Uterus (tissue), 4 donors: Measurements from ENCODE around the gene ALAS1. TPM values are rescaled to one million over a fixed set of nuclear protein-coding genes. Genes with fewer than 3 reads are reported as not detected.

ENCODE experiments used
- DNase-seq, 2 donors: peaks; one replicate each; pipeline ENCODE4 v3.0.0-alpha.2; 2019 to 2020
- H3K27ac ChIP-seq, 2 donors: fragments of 200-600 bp; sonication (generic); 1 replicate in 1 of 2; 2 replicates in 1 of 2; pipeline ENCODE4 v1.5.1; 2016 to 2018
- H3K27me3 ChIP-seq, 2 donors: fragments of 200-600 bp; sonication (generic); one replicate each; pipeline ENCODE4 v1.5.1; 2018 to 2019; ENCODE audit warnings: control low read depth in 1 of 2
- H3K36me3 ChIP-seq, 2 donors: fragments of 200-600 bp; sonication (generic); one replicate each; pipeline ENCODE4 v1.5.1; 2019; ENCODE audit warnings: control low read depth in 1 of 2
- H3K4me1 ChIP-seq, 2 donors: fragments of 200-600 bp; sonication (generic); one replicate each; pipeline ENCODE4 v1.5.1; 2018 to 2019; ENCODE audit warnings: control low read depth in 1 of 2
- H3K4me3 ChIP-seq, 2 donors: fragments of 200-600 bp; sonication (generic); 1 replicate in 1 of 2; 2 replicates in 1 of 2; pipeline ENCODE4 v1.5.1; 2018 to 2019; ENCODE audit warnings: mild to moderate bottlenecking in 1 of 2
- H3K9me3 ChIP-seq, 2 donors: fragments of 200-600 bp; sonication (generic); one replicate each; pipeline ENCODE4 v1.5.1; 2019; ENCODE audit warnings: control low read depth in 1 of 2
- POLR2A ChIP-seq, 2 donors: fragments of 450-650 bp; IDR thresholded peaks; one replicate each; pipeline ENCODE4 v1.6.1; 2016; ENCODE audit warnings: antibody characterized with exemption in 2 of 2, mild to moderate bottlenecking in 1 of 2, moderate library complexity in 1 of 2
- intact Hi-C: fragments of 100-400 bp; cut with DNase I; formaldehyde crosslinking; loops from one replicate; pipeline ENCODE4 v1.15.1; 2023; ENCODE audit warnings: low total_unique reads
- total RNA-seq, 4 donors: library from RNA; depleted of rRNA in 3 of 4; stranded (reverse); fragments of >200 nt in 3 of 4; gene quantifications; one replicate each; pipeline versions ENCODE4 v1.1.0 to v1.2.4, GENCODE V29; 2014 to 2023
- TF ChIP-seq, protein P1 (sequence below), 4 experiments: fragments of 200-600 bp in 2 of 4; fragments of 450-650 bp in 2 of 4; sonication (generic) in 2 of 4; IDR thresholded peaks; one replicate each; pipeline ENCODE4 v1.5.1; 2016 to 2019; ENCODE audit warnings: antibody characterized with exemption in 4 of 4, mild to moderate bottlenecking in 2 of 4, moderate library complexity in 1 of 4
- donor health status: DM: yes; HTN: yes; CAD: no.

Gene ALAS1
- total RNA-seq, 4 donors from 2014 or later, result 4.9 to 56.2 (median 36.2) TPM

DNA sequence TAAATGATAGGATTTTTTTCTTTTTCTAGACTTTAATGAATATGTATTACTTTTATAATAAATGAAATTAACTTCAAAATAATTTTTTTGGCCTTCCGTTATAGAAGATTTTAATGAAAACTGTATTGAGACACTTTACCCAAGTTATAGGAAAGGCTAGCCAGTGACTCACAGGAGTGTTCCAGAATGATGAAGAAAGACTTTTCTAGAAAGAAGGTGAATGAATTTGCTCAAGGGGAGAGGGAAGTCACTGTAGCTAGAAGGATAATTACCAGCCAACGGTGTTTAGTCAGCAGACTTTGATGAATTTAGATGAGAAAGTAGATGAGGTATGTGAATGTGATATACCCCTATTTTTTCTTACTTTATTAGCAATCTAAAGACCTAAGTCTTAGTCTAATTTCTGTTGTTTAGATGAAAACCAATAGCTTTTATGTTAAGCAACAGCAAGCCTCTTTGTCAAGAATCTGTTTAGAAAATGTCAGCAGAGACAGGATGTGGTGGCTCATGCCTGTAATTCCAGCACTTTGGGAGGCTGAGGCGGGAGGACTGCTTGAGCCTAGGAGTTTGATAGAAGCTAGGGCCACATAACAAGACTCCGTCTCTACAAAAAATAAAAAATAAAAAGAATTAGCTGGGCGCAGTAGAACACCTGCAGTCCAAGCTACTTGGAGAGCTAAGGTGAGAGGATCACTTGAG lies 3.2 kb downstream of the ALAS1 start:
- Histone ChIP-seq H3K27me3 (no peaks in the 10 kb centered on the region), H3K4me3 (no peak overlapping the region), H3K4me1 (peaks cover 0 to 5% of the 10 kb centered on the region in 2 donors), H3K27ac (no peak overlapping the region), H3K9me3 (no peaks in the 10 kb centered on the region), H3K36me3 (no peaks in the 10 kb centered on the region)
- no peak for TF ChIP-seq POLR2A (IDR thresholded peaks at IDR 0.05)
- TF ChIP-seq, protein P1, sequence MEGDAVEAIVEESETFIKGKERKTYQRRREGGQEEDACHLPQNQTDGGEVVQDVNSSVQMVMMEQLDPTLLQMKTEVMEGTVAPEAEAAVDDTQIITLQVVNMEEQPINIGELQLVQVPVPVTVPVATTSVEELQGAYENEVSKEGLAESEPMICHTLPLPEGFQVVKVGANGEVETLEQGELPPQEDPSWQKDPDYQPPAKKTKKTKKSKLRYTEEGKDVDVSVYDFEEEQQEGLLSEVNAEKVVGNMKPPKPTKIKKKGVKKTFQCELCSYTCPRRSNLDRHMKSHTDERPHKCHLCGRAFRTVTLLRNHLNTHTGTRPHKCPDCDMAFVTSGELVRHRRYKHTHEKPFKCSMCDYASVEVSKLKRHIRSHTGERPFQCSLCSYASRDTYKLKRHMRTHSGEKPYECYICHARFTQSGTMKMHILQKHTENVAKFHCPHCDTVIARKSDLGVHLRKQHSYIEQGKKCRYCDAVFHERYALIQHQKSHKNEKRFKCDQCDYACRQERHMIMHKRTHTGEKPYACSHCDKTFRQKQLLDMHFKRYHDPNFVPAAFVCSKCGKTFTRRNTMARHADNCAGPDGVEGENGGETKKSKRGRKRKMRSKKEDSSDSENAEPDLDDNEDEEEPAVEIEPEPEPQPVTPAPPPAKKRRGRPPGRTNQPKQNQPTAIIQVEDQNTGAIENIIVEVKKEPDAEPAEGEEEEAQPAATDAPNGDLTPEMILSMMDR (IDR thresholded peaks at IDR 0.05), result no peak
- no peak for DNase-seq
- intact Hi-C loops, result no loop called here

DNA sequence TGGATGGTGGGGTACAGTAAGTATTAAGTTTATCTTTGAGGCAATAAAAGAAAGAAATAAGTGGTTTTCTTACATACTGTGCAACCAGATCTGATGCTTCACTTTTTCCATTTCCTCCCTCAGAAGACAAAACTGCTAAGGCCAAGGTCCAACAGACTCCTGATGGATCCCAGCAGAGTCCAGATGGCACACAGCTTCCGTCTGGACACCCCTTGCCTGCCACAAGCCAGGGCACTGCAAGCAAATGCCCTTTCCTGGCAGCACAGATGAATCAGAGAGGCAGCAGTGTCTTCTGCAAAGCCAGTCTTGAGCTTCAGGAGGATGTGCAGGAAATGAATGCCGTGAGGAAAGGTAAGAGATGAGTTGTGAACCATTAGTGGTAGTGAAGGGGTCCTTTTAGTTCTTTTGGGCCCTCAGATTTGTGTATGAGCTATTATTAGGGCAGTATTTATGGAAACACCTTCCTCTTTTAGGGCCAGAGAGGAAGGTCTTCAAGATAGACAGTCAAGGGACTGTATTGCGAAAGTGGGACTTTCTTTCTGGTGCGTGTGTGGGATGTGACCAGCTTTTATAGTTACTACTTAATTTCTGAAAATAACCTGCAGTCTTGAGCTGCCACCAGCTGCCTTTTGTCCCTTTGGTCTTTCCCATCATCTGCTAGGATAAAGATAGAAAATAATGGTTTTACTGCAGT lies 4.6 kb downstream of the ALAS1 start:
- TF ChIP-seq POLR2A (IDR thresholded peaks at IDR 0.05), result no peak
- TF ChIP-seq, protein P1 (IDR thresholded peaks at IDR 0.05), result no peak
- Histone ChIP-seq H3K27me3 (no peaks in the 10 kb centered on the region), H3K27ac (no peak overlapping the region), H3K4me1 (peaks cover 0 to 5% of the 10 kb centered on the region in 2 donors), H3K4me3 (no peak overlapping the region), H3K9me3 (no peaks in the 10 kb centered on the region), H3K36me3 (no peaks in the 10 kb centered on the region)
- intact Hi-C loops, result no loop called here
- no peak for DNase-seq

DNA sequence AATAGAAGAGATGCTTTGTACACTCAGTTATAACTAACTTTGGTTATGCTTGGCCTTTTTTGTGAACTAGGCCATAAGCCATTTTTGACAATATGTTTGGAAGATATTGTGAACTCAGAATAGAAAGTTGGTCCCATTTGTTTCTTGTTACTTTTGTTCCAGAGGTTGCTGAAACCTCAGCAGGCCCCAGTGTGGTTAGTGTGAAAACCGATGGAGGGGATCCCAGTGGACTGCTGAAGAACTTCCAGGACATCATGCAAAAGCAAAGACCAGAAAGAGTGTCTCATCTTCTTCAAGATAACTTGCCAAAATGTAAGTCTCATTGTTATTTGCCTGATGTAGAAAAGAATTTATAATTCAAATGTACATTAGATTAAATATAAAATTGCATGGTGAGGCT lies 5.7 kb downstream of the ALAS1 start:
- intact Hi-C loops, result no loop called here
- Histone ChIP-seq H3K9me3 (no peaks in the 10 kb centered on the region), H3K4me1 (peaks cover 0 to 5% of the 10 kb centered on the region in 2 donors), H3K4me3 (no peak overlapping the region), H3K36me3 (no peaks in the 10 kb centered on the region), H3K27me3 (no peaks in the 10 kb centered on the region), H3K27ac (no peak overlapping the region)
- no peak for TF ChIP-seq POLR2A (IDR thresholded peaks at IDR 0.05)
- TF ChIP-seq, protein P1 (IDR thresholded peaks at IDR 0.05), result no peak
- DNase-seq, result no peak

DNA sequence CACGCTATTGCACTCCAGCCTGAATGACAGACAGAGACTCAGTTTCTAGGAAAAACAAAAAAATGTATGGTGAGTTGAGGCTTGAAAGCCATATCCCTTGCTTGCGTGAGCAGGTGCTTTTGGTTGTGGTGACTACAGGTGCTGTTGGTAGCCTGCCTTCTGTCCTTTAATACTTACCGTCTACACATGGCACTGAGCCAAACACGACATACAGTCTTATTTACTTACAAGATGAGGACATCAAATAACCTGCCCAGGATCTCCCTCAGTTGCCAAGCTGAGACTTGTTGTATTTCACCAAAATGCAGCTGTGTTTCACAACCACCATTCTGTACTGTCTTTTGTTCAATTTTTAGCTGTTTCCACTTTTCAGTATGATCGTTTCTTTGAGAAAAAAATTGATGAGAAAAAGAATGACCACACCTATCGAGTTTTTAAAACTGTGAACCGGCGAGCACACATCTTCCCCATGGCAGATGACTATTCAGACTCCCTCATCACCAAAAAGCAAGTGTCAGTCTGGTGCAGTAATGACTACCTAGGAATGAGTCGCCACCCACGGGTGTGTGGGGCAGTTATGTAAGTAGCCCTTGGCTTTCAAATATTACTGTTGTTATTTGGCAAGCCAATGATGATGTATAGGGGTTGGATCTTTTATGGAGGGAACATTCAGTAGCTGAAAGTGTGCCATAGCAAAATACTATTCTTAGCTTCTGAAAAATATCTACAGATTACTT lies 6.5 kb downstream of the ALAS1 start:
- DNase-seq, result no peak
- Histone ChIP-seq H3K4me1 (peaks cover 0 to 5% of the 10 kb centered on the region in 2 donors), H3K27me3 (no peaks in the 10 kb centered on the region), H3K4me3 (no peak overlapping the region), H3K36me3 (no peaks in the 10 kb centered on the region), H3K27ac (no peak overlapping the region), H3K9me3 (no peaks in the 10 kb centered on the region)
- TF ChIP-seq, protein P1 (IDR thresholded peaks at IDR 0.05), result no peak
- TF ChIP-seq POLR2A (IDR thresholded peaks at IDR 0.05), result no peak
- intact Hi-C loops, result no loop called here
